Testis (tissue), 3 donors: Measurements from ENCODE around the gene GIMAP8. TPM values are rescaled to one million over a fixed set of nuclear protein-coding genes. Genes with fewer than 3 reads are reported as not detected.

Experiments used
- DNase-seq: peaks from one replicate; pipeline ENCODE4 v3.0.0-alpha.2; 2019
- H3K27ac ChIP-seq, 2 donors: fragments of 200-600 bp; sonication (generic); one replicate each; pipeline ENCODE4 v1.5.1; 2019
- H3K27me3 ChIP-seq: fragments of 200-600 bp; sonication (generic); one replicate; pipeline ENCODE4 v1.5.1; 2019
- H3K36me3 ChIP-seq: fragments of 200-600 bp; sonication (generic); one replicate; pipeline ENCODE4 v1.5.1; 2017; ENCODE audit warnings: low read depth; ENCODE audit errors: missing control alignments
- H3K4me1 ChIP-seq: fragments of 200-600 bp; sonication (generic); one replicate; pipeline ENCODE4 v1.5.1; 2019
- H3K4me3 ChIP-seq, 2 donors: fragments of 200-600 bp; sonication (generic); one replicate each; pipeline ENCODE4 v1.5.1; 2017 to 2019
- H3K9me3 ChIP-seq: fragments of 200-600 bp; sonication (generic); one replicate; pipeline ENCODE4 v1.5.1; 2017
- POLR2A ChIP-seq: fragments of 450-650 bp; IDR thresholded peaks from one replicate; pipeline ENCODE4 v1.6.1; 2017; ENCODE audit warnings: antibody characterized with exemption, mild to moderate bottlenecking, moderate library complexity
- WGBS, 2 donors: methylation state at CpG; one replicate each; pipeline ENCODE4 v1.1.5; 2018; 5-methylcytosine and 5-hydroxymethylcytosine counted together
- intact Hi-C: fragments of 100-400 bp; cut with DNase I; formaldehyde crosslinking; loops from one replicate; pipeline ENCODE4 v1.15.1; 2023; ENCODE audit warnings: low total_unique reads
- polyA plus RNA-seq: library from polyadenylated mRNA; stranded (reverse); fragments of 350-450 nt; fragmentation: Illumina TruSeq; extraction: RNeasy Lipid Tissue Mini Kit (QIAGEN cat#74804); gene quantifications from one replicate; pipeline ENCODE4 v1.2.3, GENCODE V29; 2014; ENCODE audit warnings: low read depth, low replicate concordance; ENCODE audit not compliant: insufficient read depth
- total RNA-seq, 2 donors: library from RNA; depleted of rRNA; stranded (reverse); fragments of >200 nt; gene quantifications; one replicate each; pipeline ENCODE4 v1.2.3, GENCODE V29; 2016
- TF ChIP-seq, protein P1 (sequence below), 3 experiments: fragments of 450-650 bp in 2 of 3; fragments of 200-600 bp in 1 of 3; sonication (generic) in 1 of 3; IDR thresholded peaks; one replicate each; pipeline ENCODE4 v1.5.1; 2016 to 2019; ENCODE audit warnings: antibody characterized with exemption in 3 of 3, mild to moderate bottlenecking in 2 of 3, moderate library complexity in 1 of 3

Gene GIMAP8
- total and polyA plus RNA-seq, 3 donors from 2014 or later: 3.8 to 6.8 (median 3.8) TPM

DNA sequence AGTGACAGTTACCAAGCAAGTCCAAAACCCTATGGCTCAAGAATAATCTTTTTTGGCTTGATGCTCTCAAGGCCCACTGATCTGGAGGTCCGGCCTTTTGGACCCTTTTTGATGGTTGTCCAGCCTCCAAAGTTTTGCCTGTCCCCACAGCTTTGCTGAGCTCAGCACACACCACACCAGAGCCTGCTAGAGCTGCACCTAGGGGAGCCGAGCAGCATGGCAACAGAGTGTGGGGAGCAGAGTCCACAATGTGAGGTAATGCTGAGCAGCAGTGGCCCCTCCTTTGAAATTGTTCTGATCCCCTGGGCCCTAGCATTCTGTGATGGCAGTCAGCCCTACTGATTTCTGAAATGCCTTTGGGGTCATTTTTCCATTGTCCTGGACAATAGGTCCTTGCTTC lies 73.6 kb downstream of the GIMAP8 start:
- Histone ChIP-seq H3K9me3 (no peaks in the 10 kb centered on the region), H3K4me1 (no peaks in the 10 kb centered on the region), H3K4me3 (no peak overlapping the region), H3K36me3 (no peaks in the 10 kb centered on the region), H3K27me3 (no peaks in the 10 kb centered on the region), H3K27ac (no peak overlapping the region)
- intact Hi-C loops: no loop called here
- no peak for DNase-seq
- TF ChIP-seq, protein P1, sequence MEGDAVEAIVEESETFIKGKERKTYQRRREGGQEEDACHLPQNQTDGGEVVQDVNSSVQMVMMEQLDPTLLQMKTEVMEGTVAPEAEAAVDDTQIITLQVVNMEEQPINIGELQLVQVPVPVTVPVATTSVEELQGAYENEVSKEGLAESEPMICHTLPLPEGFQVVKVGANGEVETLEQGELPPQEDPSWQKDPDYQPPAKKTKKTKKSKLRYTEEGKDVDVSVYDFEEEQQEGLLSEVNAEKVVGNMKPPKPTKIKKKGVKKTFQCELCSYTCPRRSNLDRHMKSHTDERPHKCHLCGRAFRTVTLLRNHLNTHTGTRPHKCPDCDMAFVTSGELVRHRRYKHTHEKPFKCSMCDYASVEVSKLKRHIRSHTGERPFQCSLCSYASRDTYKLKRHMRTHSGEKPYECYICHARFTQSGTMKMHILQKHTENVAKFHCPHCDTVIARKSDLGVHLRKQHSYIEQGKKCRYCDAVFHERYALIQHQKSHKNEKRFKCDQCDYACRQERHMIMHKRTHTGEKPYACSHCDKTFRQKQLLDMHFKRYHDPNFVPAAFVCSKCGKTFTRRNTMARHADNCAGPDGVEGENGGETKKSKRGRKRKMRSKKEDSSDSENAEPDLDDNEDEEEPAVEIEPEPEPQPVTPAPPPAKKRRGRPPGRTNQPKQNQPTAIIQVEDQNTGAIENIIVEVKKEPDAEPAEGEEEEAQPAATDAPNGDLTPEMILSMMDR (IDR thresholded peaks at IDR 0.05): no peak
- no peak for TF ChIP-seq POLR2A
- 33 to 75% methylated on average over 2 of the region's 2 CpGs for WGBS, 2 donors

Other genes starting within 250 kb of the GIMAP8 start
- gene LRRC61, start 127.3 kb upstream of the GIMAP8 start, total RNA-seq: 10 to 100 TPM; 18.4 to 35.4 TPM
- 16.7 TPM for gene LRRC61, start 127.3 kb upstream of the GIMAP8 start, polyA plus RNA-seq
- gene ACTR3C, start 127.1 kb upstream of the GIMAP8 start, total RNA-seq: 10 to 100 TPM in 1 of 2 donors, 1 to 10 TPM in 1; 6.1 to 13.0 TPM
- 12.2 TPM for gene ACTR3C, start 127.1 kb upstream of the GIMAP8 start, polyA plus RNA-seq
- 10 to 100 TPM; 21.1 to 58.8 TPM for gene RARRES2, start 109.0 kb upstream of the GIMAP8 start, total RNA-seq
- gene RARRES2, start 109.0 kb upstream of the GIMAP8 start, polyA plus RNA-seq: 93.7 TPM
- 10 to 100 TPM; 59.1 to 73.9 TPM for gene REPIN1, start 81.8 kb upstream of the GIMAP8 start, total RNA-seq
- gene REPIN1, start 81.8 kb upstream of the GIMAP8 start, polyA plus RNA-seq: 45.4 TPM
- 10 to 100 TPM; 11.0 to 14.1 TPM for gene ZNF775, start 71.3 kb upstream of the GIMAP8 start, total RNA-seq
- 5.2 TPM for gene ZNF775, start 71.3 kb upstream of the GIMAP8 start, polyA plus RNA-seq
- gene GIMAP7, start 64.2 kb downstream of the GIMAP8 start, total RNA-seq: 1 to 10 TPM; 3.1 to 7.4 TPM
- 3.4 TPM for gene GIMAP7, start 64.2 kb downstream of the GIMAP8 start, polyA plus RNA-seq
- gene GIMAP4, start 116.8 kb downstream of the GIMAP8 start, total RNA-seq: 1 to 10 TPM; 5.8 to 6.2 TPM
- gene GIMAP4, start 116.8 kb downstream of the GIMAP8 start, polyA plus RNA-seq: 13.3 TPM
- 1 to 10 TPM; 3.9 to 6.1 TPM for gene GIMAP6, start 181.8 kb downstream of the GIMAP8 start, total RNA-seq
- 16.2 TPM for gene GIMAP6, start 181.8 kb downstream of the GIMAP8 start, polyA plus RNA-seq
- 1 to 10 TPM; 1.9 to 2.4 TPM for gene GIMAP2, start 235.1 kb downstream of the GIMAP8 start, total RNA-seq
- 6.5 TPM for gene GIMAP2, start 235.1 kb downstream of the GIMAP8 start, polyA plus RNA-seq